Liver (tissue), 3 donors: ENCODE results near the gene KANK3.

Experiments used
- ATF3 ChIP-seq: IDR thresholded peaks from 2 replicates; pipeline ENCODE4 v1.6.1; 2016; ENCODE audit warnings: antibody characterized with exemption
- CTCF ChIP-seq: fragments of 150-350 bp; IDR thresholded peaks from 2 replicates; pipeline ENCODE4 v1.5.1; 2017; ENCODE audit warnings: improper control_type of control experiment, low read depth, low read length; ENCODE audit not compliant: missing input control
- GABPA ChIP-seq, 2 donors: IDR thresholded peaks in 1 of 2; conservative IDR thresholded peaks in 1 of 2; 2 replicates each; pipeline ENCODE4 v1.6.1; 2016; ENCODE audit warnings: antibody characterized with exemption in 2 of 2, mild to moderate bottlenecking in 1 of 2, moderate library complexity in 1 of 2
- NR2F2 ChIP-seq: IDR thresholded peaks from 2 replicates; pipeline ENCODE4 v1.6.1; 2016; ENCODE audit warnings: antibody characterized with exemption
- RAD21 ChIP-seq, 2 donors: IDR thresholded peaks; 2 replicates each; pipeline ENCODE4 v1.6.1; 2016; ENCODE audit warnings: antibody characterized with exemption in 2 of 2, mild to moderate bottlenecking in 2 of 2
- REST ChIP-seq: IDR thresholded peaks from 2 replicates; pipeline ENCODE4 v1.6.1; 2016; ENCODE audit warnings: antibody characterized with exemption, mild to moderate bottlenecking
- RXRA ChIP-seq, 2 donors: IDR thresholded peaks; 2 replicates each; pipeline ENCODE4 v1.6.1; 2017 to 2018; ENCODE audit warnings: antibody characterized with exemption in 2 of 2, mild to moderate bottlenecking in 1 of 2
- SP1 ChIP-seq: IDR thresholded peaks from 2 replicates; pipeline ENCODE4 v1.6.1; 2018; ENCODE audit warnings: antibody characterized with exemption, mild to moderate bottlenecking
- TAF1 ChIP-seq: conservative IDR thresholded peaks from 2 replicates; pipeline ENCODE4 v1.6.1; 2016; ENCODE audit warnings: antibody characterized with exemption, mild to moderate bottlenecking
- YY1 ChIP-seq: IDR thresholded peaks from 2 replicates; pipeline ENCODE4 v1.6.1; 2016; ENCODE audit warnings: antibody characterized with exemption, mild to moderate bottlenecking
- TF ChIP-seq, protein P1 (sequence below): IDR thresholded peaks from 2 replicates; pipeline ENCODE4 v1.6.1; 2016; ENCODE audit warnings: antibody characterized with exemption
- donor health status: healthy.
- donor health status: healthy.

GRCh38 chr19:8342684-8343482 lies at the start of gene KANK3:
- TF ChIP-seq RXRA (IDR thresholded peaks at IDR 0.05) (no peak), CTCF (peak; percentile 8), GABPA (IDR thresholded peaks at IDR 0.05 in 1 of 2, conservative IDR thresholded peaks at IDR 0.05 in 1 of 2) (no peak), YY1 (no peak), ATF3 (no peak), SP1 (peak; percentile 79), TAF1 (no peak), NR2F2 (peak; percentile 79), REST (peak; percentile 22), RAD21 (IDR thresholded peaks at IDR 0.05) (peak in 1 of 2 donors; percentile 48)
- TF ChIP-seq, protein P1, sequence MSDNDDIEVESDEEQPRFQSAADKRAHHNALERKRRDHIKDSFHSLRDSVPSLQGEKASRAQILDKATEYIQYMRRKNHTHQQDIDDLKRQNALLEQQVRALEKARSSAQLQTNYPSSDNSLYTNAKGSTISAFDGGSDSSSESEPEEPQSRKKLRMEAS = no peak
